ENCODE results near the gene SHMT2.
A peak's percentile ranks its signal among the peaks of the same experiment; 100 is the strongest.

Gene SHMT2

GRCh38 chr12:57198329-57198728 is 31.2 kb upstream of the SHMT2 start:
- no peak for DNase-seq (ENCODE audit: low read depth)

- no peak for DNase-seq (ENCODE audit: low read depth)
Measured at GRCh38 chr12:57199191-57199590, 30.3 kb upstream of the SHMT2 start.

DNA sequence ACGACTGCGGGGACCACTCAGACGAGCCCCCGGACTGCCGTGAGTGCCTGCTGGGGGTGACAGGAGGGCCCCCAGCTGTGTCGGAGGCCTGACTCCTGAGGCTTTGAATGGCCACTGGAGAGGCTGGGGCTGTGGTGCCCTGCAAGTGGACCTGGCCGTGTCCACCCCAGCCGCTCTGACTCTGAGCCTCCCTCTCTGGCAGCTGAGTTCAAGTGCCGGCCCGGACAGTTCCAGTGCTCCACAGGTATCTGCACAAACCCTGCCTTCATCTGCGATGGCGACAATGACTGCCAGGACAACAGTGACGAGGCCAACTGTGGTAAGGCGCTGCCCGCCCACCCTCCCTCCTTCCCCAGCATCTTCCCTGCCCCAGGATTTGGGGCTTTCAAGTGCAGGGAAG is 29.0 kb upstream of the SHMT2 start:
- DNase-seq (ENCODE audit: low read depth), result no peak

GRCh38 chr12:57201219-57201618 is 28.3 kb upstream of the SHMT2 start:
- DNase-seq (ENCODE audit: low read depth), result no peak

- no peak for DNase-seq (ENCODE audit: low read depth)
Measured at GRCh38 chr12:57201631-57202030, 27.9 kb upstream of the SHMT2 start.

DNA sequence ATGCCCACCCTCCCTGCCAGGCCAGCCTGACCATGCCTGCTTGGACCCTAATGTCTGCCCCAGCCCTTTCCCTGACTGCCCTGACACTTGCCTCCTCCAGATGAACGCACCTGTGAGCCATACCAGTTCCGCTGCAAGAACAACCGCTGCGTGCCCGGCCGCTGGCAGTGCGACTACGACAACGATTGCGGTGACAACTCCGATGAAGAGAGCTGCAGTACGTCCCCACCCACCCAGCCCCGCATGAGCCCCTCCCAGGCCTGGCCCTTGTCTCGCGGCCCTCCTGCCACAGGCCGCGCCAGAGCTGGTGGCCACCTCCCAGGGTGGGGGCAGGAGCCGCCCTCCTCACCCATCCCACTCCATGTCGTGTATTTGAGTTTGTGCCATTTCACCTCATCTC is 27.2 kb upstream of the SHMT2 start:
- no peak for DNase-seq (ENCODE audit: low read depth)

GRCh38 chr12:57203201-57203600 is 26.3 kb upstream of the SHMT2 start:
- DNase-seq (ENCODE audit: low read depth), result no peak

- no peak for DNase-seq (ENCODE audit: low read depth)
Measured at GRCh38 chr12:57203791-57204190, 25.7 kb upstream of the SHMT2 start.

DNA sequence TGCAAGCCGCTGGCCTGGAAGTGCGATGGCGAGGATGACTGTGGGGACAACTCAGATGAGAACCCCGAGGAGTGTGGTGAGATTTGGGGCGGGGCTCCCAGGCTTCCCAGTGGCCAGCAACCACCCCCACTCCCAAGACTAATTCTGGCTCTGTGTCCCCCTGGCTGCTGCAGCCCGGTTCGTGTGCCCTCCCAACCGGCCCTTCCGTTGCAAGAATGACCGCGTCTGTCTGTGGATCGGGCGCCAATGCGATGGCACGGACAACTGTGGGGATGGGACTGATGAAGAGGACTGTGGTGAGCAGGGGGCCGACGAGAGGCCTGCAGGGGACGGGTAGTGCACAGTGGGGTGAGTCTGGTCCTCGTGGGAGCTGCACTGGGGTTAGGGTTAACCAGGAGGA is 25.1 kb upstream of the SHMT2 start:
- DNase-seq (ENCODE audit: low read depth), result no peak

- no peak for DNase-seq (ENCODE audit: low read depth)
Measured at GRCh38 chr12:57205186-57205585, 24.3 kb upstream of the SHMT2 start.

GRCh38 chr12:57205931-57206330 is 23.6 kb upstream of the SHMT2 start:
- DNase-seq (ENCODE audit: low read depth), result no peak

DNA sequence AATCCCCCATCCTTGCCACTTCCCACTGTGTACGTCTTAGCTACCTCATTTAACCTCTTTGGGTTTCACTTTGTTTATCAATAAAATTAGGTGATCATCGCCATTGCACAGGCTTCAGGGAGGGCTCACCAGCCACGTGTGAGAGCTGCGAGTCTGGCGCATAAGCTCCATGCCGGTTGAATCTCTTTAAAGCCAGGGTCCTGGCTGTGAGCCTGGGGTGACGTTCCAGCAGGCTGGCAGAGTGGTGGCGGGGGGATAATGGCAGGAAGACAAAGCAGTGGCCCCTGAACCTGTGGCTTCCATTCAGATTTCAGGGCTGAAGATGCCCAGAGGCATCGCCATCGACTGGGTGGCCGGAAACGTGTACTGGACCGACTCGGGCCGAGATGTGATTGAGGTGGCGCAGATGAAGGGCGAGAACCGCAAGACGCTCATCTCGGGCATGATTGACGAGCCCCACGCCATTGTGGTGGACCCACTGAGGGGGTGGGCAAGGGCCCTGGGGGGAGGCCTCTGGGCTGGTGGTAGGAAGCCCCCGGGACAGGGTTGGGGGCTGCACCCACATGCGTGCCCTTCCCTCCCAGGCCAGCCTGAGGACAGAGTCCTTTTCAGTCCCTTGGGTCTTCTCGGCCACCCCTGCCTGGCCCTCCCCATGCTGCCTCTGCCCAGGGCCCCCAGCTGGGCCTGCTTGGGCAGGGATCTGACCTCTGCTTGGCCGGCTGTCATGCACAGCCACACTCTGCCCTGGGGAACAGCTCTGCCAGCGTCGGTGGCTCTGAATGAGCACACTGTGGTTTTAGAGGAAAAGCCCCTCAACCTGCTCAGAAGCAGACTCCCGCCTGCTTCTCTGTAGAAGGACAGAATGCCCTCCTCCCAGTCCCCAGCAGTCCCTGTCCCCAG is 21.5 kb upstream of the SHMT2 start:
- no peak for DNase-seq (ENCODE audit: low read depth)

- no peak for DNase-seq (ENCODE audit: low read depth)
Measured at GRCh38 chr12:57208631-57209282, 20.8 kb upstream of the SHMT2 start.

- no peak for DNase-seq (ENCODE audit: low read depth)
Measured at GRCh38 chr12:57209916-57210315, 19.6 kb upstream of the SHMT2 start.

- DNase-seq (ENCODE audit: low read depth), result no peak
Measured at GRCh38 chr12:57210461-57210860, 19.1 kb upstream of the SHMT2 start.

DNA sequence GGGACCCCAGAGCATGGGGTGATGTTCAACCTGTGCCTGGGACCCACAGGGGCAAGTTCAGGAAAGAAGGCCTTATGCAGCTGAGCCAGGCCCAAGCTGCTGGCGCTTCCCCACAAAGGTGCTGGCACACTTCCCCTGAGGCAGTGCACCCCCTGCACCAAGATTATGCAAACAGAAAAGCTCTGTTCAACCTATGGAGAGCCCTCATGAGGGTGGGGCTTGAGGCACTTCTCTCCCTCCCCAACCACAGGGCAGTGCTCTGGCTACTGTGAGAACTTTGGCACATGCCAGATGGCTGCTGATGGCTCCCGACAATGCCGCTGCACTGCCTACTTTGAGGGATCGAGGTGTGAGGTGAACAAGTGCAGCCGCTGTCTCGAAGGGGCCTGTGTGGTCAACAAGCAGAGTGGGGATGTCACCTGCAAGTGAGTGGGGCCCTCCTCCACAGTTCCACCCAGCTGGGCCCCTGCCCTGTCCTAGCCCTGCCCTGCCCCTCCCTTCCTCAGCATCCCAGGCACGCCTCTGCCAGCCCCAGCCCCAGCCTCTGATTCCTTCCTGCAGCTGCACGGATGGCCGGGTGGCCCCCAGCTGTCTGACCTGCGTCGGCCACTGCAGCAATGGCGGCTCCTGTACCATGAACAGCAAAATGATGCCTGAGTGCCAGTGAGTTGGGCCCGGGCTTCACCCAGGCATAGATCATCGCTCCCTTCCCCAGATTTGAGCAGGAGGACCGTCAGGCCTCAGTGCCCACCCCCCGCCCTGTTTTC is 18.4 kb upstream of the SHMT2 start:
- DNase-seq (ENCODE audit: low read depth), result no peak

GRCh38 chr12:57211791-57212700 is 17.5 kb upstream of the SHMT2 start:
- DNase-seq (ENCODE audit: low read depth), result no peak

GRCh38 chr12:57212701-57213057 is 16.8 kb upstream of the SHMT2 start:
- no peak for DNase-seq (ENCODE audit: low read depth)

DNA sequence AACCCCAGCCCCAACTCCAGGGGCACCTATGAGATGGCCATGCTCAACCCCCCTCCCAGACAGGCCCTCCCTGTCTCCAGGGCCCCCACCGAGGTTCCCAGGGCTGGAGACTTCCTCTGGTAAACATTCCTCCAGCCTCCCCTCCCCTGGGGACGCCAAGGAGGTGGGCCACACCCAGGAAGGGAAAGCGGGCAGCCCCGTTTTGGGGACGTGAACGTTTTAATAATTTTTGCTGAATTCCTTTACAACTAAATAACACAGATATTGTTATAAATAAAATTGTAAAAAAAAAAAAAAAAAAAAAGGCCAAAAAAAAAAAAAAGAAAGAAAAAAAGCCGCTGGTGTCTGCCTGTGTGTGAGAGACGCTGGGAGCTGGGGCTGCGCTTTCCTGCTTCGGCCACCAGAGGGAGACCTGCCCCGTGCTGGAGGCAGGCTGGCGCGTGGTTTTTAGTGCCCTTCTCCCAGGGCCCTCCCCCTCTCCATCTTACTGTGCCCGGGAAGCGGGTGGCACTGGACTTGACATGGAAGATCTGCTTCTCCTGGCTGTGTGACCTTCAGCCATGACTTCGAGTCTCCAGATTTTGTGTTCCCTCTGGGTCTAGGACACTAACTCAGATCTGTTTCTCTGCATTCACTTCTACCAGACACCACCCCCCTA is 16.3 kb upstream of the SHMT2 start:
- peak; percentile 75 for DNase-seq (ENCODE audit: low read depth)

DNA sequence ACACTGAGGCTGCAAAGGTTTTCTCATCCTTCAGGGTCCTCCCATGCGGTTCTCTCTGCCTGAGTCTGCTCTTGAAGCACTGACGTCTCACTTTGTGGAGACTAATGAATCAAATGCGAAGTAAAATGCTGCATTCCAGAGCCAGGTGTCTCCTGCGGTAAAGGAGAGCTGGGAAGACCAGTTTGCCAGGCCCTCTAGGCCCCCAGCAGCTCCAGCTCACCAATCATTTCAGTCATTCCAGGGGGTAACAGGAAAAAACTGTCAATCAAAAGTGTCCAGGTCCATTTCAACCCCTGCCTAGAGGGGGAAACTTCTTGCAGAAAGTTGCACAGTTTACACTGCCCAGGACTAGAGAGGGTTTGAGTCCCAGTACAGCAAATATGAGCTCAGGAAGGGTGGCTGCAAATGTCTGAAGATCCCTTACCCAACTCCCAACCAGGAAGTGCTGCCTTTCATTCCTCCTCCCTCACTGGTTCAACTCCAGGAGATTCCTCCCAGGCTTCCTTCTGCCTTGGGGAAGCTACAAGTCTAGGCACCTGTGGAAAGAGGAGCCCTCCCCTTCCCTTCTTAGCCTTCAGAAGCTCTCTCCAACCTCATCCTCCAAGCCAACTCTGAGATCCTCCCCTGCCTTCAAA is 15.6 kb upstream of the SHMT2 start:
- no peak for DNase-seq (ENCODE audit: low read depth)

DNA sequence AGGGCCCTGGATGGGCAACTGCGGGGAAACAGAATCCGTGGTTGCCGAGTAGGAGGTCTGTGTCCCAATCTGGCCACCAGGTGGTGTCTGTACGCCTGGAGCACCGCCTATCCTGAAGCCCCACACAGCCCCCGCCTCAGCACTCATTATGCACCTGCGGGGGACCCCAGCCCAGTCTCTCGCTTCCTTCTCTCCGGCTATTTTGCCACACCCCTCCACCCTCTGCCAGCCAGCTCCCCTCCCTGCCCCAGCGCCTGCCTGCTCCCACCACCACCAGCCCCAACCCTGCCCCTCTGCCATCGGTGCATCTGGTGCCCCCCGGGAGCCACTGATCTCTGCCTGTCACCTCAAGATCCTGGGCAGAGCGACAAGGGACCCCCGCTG is 15.1 kb upstream of the SHMT2 start:
- peak; percentile 52 for DNase-seq (ENCODE audit: low read depth)

Data from stimulated activated CD4-positive, alpha-beta T cell treated with anti-CD3 and anti-CD28 coated beads, Interleukin-2, amount 100 ng/mL, for 4 hours (primary cell).